Body of pancreas (tissue), 4 donors: ENCODE measurements around the gene ACSF3. TPM values are rescaled to one million over a fixed set of nuclear protein-coding genes. Genes with fewer than 3 reads are reported as not detected.

Experiments
- ATAC-seq: fragments of 150-250 bp; one replicate; pipeline ENCODE4 v1.9.1; 2016
- DNase-seq, 4 donors: peaks; one replicate each; pipeline ENCODE4 v3.0.0-alpha.2; 2019
- H3K27ac ChIP-seq, 4 donors: fragments of 200-600 bp; sonication (generic); 1 replicate in 3 of 4; 2 replicates in 1 of 4; pipeline versions ENCODE4 v1.5.1 to v1.6.1; 2016 to 2019; ENCODE audit warnings: mild to moderate bottlenecking in 1 of 4, mixed read lengths in 1 of 4, moderate library complexity in 1 of 4
- H3K27me3 ChIP-seq, 2 donors: fragments of 200-600 bp; sonication (generic); one replicate each; pipeline ENCODE4 v1.6.0; 2016; ENCODE audit warnings: mild to moderate bottlenecking in 1 of 2
- H3K36me3 ChIP-seq, 2 donors: fragments of 200-600 bp; sonication (generic); replicated peaks in 1 of 2; 2 replicates each; pipeline ENCODE4 v1.5.1; 2016; ENCODE audit warnings: low read depth in 2 of 2; ENCODE audit not compliant: insufficient read depth in 1 of 2
- H3K4me1 ChIP-seq: fragments of 200-600 bp; sonication (generic); one replicate; pipeline ENCODE4 v1.6.0; 2016
- H3K4me3 ChIP-seq, 2 donors: fragments of 200-600 bp; sonication (generic); 1 replicate in 1 of 2; 2 replicates in 1 of 2; pipeline ENCODE4 v1.5.1; 2016 to 2019
- H3K9me3 ChIP-seq, 3 donors: fragments of 200-600 bp; sonication (generic); 1 replicate in 2 of 3; 2 replicates in 1 of 3; pipeline ENCODE4 v1.5.1; 2016
- POLR2A ChIP-seq, 3 donors: fragments of 450-650 bp; IDR thresholded peaks; one replicate each; pipeline ENCODE4 v1.6.1; 2016; ENCODE audit warnings: antibody characterized with exemption in 3 of 3, mild to moderate bottlenecking in 2 of 3
- WGBS, 2 donors: methylation state at CpG; one replicate each; pipeline ENCODE4 v1.1.5; 2017; 5-methylcytosine and 5-hydroxymethylcytosine counted together
- intact Hi-C: fragments of 100-400 bp; cut with DNase I; formaldehyde crosslinking; loops from one replicate; pipeline ENCODE4 v1.15.1; 2023
- total RNA-seq, 2 donors: library from RNA; depleted of rRNA; stranded (reverse); fragments of >200 nt; gene quantifications; one replicate each; pipeline ENCODE4 v1.1.0, GENCODE V29; 2016
- TF ChIP-seq, protein P1 (sequence below), 7 experiments: fragments of 450-650 bp in 4 of 7; fragments of 200-600 bp in 3 of 7; sonication (generic) in 3 of 7; IDR thresholded peaks; one replicate each; pipeline ENCODE4 v1.5.1; 2016 to 2019; ENCODE audit warnings: antibody characterized with exemption in 7 of 7

ACSF3 gene
- total RNA-seq, 2 donors from 2014 or later, result 22.1 to 48.8 TPM

DNA sequence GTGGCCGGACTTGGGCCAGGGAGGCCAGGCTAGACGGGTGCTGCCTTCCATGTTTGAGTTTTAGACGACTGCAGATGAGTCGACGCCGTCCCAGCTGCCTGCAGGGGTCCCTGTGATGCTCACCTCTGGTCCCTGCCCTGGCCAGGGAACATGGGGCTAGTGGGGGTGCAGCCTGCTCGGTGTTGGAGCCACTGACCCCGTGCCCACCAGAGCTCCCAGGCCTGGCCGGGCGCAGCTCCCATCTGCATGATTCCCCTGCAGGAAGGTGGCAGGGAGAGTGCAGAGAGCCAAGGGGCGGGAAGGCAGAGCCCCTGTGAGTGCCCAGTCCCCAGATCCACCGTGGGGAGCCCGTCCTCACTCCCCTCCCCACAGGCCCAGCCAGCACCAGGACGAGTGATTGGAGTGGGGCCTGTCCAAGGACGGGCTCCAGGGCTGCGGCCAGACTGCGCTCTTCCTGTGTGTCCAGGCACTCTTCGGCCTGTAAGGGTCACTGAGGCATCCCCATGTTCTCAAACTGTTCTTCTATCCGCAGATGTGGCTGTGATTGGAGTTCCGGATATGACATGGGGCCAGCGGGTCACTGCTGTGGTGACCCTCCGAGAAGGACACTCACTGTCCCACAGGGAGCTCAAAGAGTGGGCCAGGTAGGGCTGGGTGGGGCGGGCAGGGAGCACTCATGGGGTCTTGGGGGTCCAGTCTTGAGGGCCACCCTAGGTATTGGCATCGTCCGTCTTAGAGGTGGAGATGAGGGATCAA is 51.9 kb downstream of the ACSF3 start:
- H3K27me3 ChIP-seq, result no peaks in the 10 kb centered on the region
- H3K9me3 ChIP-seq, result peaks cover 0 to 7% (median 0%) of the 10 kb centered on the region in 3 donors
- no peak for TF ChIP-seq POLR2A (IDR thresholded peaks at IDR 0.05)
- TF ChIP-seq, protein P1, sequence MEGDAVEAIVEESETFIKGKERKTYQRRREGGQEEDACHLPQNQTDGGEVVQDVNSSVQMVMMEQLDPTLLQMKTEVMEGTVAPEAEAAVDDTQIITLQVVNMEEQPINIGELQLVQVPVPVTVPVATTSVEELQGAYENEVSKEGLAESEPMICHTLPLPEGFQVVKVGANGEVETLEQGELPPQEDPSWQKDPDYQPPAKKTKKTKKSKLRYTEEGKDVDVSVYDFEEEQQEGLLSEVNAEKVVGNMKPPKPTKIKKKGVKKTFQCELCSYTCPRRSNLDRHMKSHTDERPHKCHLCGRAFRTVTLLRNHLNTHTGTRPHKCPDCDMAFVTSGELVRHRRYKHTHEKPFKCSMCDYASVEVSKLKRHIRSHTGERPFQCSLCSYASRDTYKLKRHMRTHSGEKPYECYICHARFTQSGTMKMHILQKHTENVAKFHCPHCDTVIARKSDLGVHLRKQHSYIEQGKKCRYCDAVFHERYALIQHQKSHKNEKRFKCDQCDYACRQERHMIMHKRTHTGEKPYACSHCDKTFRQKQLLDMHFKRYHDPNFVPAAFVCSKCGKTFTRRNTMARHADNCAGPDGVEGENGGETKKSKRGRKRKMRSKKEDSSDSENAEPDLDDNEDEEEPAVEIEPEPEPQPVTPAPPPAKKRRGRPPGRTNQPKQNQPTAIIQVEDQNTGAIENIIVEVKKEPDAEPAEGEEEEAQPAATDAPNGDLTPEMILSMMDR (IDR thresholded peaks at IDR 0.05), result no peak
- H3K27ac ChIP-seq, result no peak overlapping the region
- H3K4me3 ChIP-seq, result no peak overlapping the region
- H3K4me1 ChIP-seq, result no peaks in the 10 kb centered on the region
- WGBS, 2 donors, result 93% methylated on average over 12 to 25 of the region's 25 CpGs
- no peak for DNase-seq
- H3K36me3 ChIP-seq, result peaks cover 3 to 4% of the 10 kb centered on the region in 2 donors
- ATAC-seq, result no peak
- intact Hi-C loops, result no loop called here

DNA sequence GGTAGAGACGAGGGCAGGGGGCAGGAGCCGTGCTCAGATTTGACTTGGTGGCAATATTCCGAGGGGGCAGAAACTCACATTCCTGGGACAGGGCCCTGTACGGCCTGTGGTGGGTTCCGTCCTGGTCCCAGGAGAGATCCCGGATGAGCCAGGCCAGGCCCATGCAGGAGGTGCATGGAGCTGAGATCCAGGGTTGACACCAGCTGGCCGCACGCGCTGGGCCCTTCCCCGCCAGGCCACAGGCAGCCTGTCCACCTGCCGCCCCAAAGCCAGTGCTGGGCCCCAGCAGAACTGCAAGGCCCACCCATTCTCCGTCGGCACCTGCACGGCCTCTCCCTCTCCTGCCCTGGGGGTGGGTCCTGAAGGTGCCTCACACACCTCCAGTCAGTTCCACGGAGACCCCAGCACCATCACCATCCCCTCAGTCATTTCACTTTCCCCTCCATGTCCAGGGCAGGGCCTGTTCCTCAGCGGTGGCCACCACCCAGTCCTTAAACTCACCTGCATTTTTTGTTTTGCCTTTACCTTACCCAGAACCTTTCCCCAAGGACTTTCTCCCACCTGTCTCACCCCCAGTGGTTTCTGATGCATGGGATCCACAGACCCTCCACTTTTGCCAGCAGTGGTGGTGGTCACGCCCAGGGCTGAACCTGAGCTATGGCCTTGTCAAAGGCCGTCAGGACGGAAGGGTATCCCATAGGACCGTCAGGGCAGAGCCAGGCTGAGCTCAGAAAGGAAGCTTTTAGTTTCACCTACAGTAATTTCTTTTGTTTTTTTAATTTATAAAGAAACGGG is 52.8 kb downstream of the ACSF3 start:
- intact Hi-C loops, result no loop called here
- H3K27ac ChIP-seq, result no peak overlapping the region
- DNase-seq (no peak), ATAC-seq (no peak)
- H3K27me3 ChIP-seq, result no peaks in the 10 kb centered on the region
- H3K9me3 ChIP-seq, result peaks cover 0 to 7% (median 0%) of the 10 kb centered on the region in 3 donors
- peaks cover 3 to 4% of the 10 kb centered on the region in 2 donors for H3K36me3 ChIP-seq
- no peaks in the 10 kb centered on the region for H3K4me1 ChIP-seq
- 95 to 98% methylated on average over 20 to 21 of the region's 21 CpGs for WGBS, 2 donors
- no peak overlapping the region for H3K4me3 ChIP-seq
- no peak for TF ChIP-seq POLR2A (IDR thresholded peaks at IDR 0.05)
- TF ChIP-seq, protein P1 (IDR thresholded peaks at IDR 0.05), result no peak

DNA sequence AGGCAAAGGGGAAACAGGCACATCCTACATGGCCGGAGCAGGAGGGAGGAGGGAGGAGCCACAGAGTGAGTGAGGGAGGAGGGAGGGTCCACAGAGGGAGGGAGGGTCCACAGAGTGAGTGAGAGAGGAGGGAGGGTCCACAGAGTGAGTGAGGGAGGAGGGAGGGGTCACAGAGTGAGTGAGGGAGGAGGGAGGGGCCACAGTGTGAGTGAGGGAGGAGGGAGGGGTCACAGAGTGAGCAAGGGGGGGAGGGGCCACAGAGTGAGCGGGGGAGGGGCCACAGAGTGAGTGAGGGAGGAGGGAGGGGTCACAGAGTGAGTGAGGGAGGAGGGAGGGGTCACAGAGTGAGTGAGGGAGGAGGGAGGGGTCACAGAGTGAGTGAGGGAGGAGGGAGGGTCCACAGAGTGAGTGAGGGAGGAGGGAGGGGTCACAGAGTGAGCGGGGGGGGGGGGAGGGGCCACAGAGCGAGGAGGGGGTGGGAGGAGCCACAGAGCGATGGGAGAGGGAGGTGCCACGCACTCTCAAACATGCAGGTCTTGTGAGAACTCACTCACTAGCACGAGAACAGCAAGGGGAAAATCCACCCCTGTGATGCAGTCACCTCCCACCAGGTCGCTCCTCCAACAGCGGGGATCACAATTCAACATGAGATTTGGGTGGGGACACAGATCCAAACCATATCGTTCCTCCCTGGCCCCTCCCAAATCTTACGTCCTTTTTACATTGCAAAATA is 53.6 kb downstream of the ACSF3 start:
- Histone ChIP-seq H3K27me3 (no peaks in the 10 kb centered on the region), H3K27ac (no peak overlapping the region), H3K4me1 (no peaks in the 10 kb centered on the region), H3K9me3 (peaks cover 0 to 7% (median 0%) of the 10 kb centered on the region in 3 donors), H3K36me3 (peaks cover 3 to 4% of the 10 kb centered on the region in 2 donors), H3K4me3 (no peak overlapping the region)
- DNase-seq (no peak), ATAC-seq (no peak)
- intact Hi-C loops, result no loop called here
- TF ChIP-seq POLR2A (IDR thresholded peaks at IDR 0.05), result no peak
- TF ChIP-seq, protein P1 (IDR thresholded peaks at IDR 0.05), result no peak
- WGBS, 2 donors, result 85 to 94% methylated on average over 9 of the region's 11 CpGs

DNA sequence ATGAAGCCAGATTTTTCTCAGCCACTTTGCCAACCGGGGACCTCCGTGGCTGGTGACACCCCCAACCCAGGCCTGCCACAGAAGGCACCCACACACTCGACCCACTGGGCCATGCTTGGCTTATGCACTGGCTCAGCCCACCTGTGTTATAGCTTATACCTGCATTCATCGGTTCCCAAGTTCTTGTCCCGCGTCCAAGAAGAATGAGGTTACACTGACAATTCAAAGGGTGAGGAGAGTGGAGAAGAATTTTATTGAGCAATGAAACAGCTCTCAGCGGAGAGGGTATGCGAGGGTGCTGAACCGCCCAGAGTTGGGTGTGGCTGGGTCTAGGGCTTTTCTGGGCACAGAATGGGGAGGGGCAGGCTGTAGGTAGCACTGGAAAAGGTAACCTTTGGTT is 55.7 kb downstream of the ACSF3 start:
- ATAC-seq (no peak), DNase-seq (no peak)
- Histone ChIP-seq H3K27me3 (no peaks in the 10 kb centered on the region), H3K36me3 (peaks cover 2 to 4% of the 10 kb centered on the region in 2 donors), H3K4me3 (no peak overlapping the region), H3K9me3 (peaks cover 0 to 7% (median 0%) of the 10 kb centered on the region in 3 donors), H3K27ac (no peak overlapping the region), H3K4me1 (no peaks in the 10 kb centered on the region)
- TF ChIP-seq, protein P1 (IDR thresholded peaks at IDR 0.05), result no peak
- TF ChIP-seq POLR2A (IDR thresholded peaks at IDR 0.05), result no peak
- intact Hi-C loops, result no loop called here
- WGBS, 2 donors, result 97% methylated on average over 9 of the region's 9 CpGs
